Fibroblast of pulmonary artery (primary cell): ENCODE data around the gene PMAIP1.

Experiments used
- DNase-seq: peaks from one replicate; pipeline ENCODE4 v3.0.0-alpha.2; 2010; ENCODE audit warnings: low read depth
- H3K4me3 ChIP-seq: replicated peaks from 2 replicates; pipeline ENCODE4 v1.5.1; 2011; ENCODE audit warnings: low read depth, mild to moderate bottlenecking, control low read depth, low read length, moderate library complexity
- CTCF ChIP-seq: IDR thresholded peaks from 2 replicates; pipeline ENCODE4 v1.5.1; 2011; ENCODE audit warnings: mild to moderate bottlenecking, control low read depth, low read length, inconsistent platforms; ENCODE audit errors: missing control alignments

The PMAIP1 gene

DNA sequence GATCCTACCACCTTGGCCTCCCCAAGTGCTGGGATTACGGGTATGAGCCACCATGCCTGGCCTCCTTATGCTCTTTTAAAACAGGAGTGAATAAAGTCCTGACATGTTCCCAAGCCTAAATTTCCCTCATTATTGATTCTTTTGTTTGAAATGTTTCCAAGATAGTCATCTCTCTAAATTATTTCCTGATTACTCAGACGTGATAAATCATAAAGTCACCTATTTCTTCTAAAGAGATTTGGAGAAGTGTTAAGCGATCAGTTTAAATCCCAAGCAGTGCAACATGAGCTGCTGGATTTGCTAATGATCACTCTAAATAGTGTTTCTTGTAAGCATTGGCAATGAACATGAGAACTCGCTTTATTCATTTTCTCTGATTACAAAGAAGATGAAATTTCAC is 51.8 kb downstream of the PMAIP1 start:
- DNase-seq: no peak
- no peak for TF ChIP-seq CTCF
- no peak overlapping the region for H3K4me3 ChIP-seq

DNA sequence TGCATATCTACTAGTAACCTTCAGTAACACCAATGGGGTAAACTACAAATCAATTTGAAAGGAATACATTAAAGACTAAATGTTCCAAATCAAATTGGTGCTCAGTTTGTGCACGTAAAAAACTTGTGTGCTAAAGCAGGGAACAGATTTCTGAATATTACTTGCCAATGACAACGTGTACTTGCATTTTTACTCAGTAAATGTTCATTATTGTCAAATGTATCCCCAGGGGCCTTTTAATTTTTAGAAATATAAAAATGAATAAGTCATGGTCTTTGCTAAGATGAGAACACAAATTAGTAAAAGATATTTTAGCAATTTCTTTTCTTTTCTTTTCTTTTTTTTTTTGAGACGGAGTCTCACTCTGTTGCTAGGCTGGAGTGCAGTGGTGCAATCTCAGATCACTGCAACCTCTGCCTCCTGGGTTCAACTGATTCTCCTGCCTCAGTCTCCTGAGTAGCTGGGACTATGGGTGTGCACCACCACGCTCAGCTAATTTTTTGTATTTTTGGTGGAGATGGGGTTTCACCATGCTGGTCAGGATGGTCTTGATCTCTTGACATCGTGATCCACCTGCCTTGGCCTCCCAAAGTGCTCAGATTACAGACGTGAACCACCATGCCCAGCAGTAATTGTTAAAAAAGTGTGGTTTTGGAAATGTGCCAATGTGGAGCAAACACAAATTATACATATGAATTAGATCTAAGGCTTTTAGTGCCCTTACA is 52.6 kb downstream of the PMAIP1 start:
- no peak for TF ChIP-seq CTCF
- DNase-seq: no peak
- H3K4me3 ChIP-seq: no peak overlapping the region
